HT1080 (cell line): ENCODE data around the gene MBD6. TPM values are rescaled to one million over a fixed set of nuclear protein-coding genes. Genes with fewer than 3 reads are reported as not detected.
A peak's percentile ranks its signal among the peaks of the same experiment; 100 is the strongest.
"Not testable (repeated sequence)": the region's sequence is repeated elsewhere in the genome, so short reads cannot be mapped to it uniquely, and the experiment has no call there.

ENCODE experiments used
- DNase-seq: peaks from one replicate; pipeline ENCODE4 v3.0.0-alpha.2; 2015; ENCODE audit warnings: low read depth
- total RNA-seq: library from RNA; depleted of rRNA; stranded (reverse); fragments of >200 nt; shearing (Covaris generic); gene quantifications from 2 replicates; pipeline ENCODE4 v1.2.3, GENCODE V29; 2014

MBD6 gene
- total RNA-seq, 1 experiment from 2014 or later = 9.5 TPM

DNA sequence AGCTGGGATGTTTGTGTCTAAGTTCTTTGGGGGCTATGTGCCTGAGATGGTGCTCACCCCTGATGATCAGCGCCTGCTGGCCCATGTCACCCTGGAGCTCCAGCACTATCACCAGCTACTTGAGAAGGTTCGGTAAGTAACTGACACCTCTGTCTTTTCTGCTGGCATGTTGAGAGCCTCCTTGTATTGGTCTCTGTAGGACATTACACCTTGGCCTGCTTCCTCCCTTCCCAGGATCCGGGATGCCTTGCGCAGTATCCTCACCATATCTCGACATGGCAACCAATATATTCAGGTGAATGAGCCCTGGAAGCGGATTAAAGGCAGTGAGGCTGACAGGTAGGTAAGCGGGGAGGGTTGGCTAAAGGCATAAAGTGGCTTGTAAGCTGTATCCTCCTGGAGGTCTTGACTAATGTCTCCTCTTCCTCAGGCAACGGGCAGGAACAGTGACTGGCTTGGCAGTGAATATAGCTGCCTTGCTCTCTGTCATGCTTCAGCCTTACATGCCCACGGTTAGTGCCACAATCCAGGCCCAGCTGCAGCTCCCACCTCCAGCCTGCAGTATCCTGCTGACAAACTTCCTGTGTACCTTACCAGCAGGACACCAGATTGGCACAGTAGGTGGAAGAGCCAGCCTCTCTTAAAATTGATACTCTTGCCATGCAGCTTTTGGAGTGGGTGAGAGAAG, 7.8 kb upstream of the MBD6 start:
- no peak for DNase-seq

DNA sequence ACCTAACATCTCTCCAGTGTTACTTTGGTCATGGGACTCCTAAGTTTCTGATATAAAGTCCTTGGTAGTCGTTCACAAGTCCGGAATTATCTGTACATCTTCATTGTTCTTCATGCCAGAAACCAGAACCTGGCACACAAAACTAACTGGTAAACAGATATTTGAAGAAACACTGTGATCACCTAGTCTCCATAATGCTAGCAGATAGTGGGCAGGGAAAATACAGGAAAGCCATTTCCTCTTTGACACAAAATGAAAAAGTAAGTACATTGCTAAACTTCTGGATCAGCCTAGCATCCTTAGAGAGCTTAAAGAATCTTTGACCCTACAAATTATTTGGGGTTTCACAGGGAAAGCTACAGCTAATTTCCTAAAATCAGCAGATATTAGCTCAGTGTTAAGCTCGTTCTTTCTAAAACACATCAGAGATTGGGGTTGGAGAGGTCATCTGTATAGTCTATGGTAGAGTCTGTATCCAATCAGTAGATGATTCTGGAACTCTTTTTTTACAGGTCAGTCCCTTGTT, 7.2 kb upstream of the MBD6 start:
- DNase-seq = no peak

DNA sequence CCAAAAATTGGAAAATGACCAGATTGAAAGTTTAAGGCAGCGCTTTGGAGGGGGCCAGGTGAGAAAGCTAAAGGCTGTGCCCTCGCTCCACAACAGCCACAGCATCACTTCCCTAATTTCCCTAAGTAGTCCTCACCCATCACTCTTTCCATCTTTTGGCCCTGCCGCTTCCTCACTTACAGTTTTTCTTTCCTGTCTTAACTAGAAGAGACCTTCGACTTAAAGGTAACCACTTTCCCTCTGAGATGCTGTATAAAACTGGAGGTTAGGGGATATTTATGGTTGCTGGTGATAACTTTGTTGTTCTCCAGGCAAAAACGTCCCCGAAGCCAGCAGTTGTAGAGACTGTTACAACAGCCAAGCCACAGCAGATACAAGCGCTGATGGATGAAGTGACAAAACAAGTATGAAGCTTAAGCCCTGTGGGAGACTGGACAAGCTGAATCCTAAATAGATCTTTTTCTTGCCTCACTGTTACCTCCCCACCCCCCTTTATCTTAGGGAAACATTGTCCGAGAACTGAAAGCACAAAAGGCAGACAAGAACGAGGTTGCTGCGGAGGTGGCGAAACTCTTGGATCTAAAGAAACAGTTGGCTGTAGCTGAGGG, 6.6 kb upstream of the MBD6 start:
- no peak for DNase-seq

DNA sequence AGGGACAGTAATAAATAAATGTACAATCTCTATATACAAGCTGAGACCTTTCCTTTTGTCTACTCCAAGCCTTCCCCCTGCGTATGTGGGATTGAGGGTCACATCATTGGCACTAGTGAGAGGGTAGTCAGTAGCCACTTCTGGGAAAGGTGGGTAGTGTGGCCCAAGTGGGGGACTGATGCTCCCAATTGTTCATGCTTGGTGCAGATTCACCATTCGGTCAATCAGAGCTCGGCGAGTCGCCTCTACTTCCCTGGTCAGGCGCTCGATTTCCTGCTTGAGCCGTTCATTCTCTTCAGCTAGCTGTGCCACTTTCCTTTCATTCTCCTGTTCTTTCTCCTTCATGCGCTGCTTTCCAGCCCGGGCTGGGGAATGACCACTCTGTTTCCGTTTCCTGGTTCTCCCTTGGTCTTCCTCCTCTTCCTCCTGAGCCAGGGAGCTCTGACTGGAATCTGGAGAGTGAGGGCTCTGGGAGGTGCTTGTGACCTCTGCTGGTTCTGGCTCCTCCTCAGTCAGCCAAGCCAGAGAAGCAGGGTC, 5.9 kb upstream of the MBD6 start:
- no peak for DNase-seq

DNA sequence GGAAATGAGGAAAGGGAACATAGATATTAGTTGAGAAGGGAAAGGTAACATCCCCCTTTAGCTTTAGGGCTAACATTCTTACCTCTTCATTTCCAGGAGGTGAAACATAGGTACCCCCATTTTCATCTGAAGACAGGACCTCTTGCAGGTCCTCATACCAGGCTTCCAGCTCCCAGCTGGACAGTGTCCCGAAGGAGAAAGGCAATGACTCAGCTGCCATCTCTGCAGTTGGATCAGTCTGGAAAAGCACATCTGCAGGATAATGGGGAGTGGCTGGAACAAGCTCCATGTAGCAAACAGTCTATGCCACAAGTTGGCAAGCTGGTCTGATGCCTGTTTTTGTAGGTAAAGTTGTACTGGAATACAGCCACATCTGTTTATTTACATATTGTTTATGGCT, 5.4 kb upstream of the MBD6 start:
- peak; percentile 46 for DNase-seq

DNA sequence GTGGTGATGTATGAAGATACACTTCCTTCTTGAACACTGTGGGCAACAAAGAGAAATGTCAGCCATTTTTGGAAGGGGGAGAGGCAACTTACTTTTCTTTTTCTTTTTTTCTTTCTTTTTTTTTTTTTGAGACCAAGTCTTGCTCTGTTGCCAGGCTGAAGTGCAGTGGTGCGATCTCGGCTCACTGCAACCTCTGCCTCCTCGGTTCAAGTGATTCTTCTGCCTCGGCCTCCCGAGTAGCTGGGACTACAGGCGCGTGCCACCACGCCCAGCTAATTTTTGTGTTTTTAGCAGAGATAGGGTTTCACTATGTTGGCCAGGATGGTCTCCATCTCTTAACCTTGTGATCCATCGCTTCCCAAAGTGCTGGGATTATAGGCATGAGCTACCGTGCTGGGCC, 4.9 kb upstream of the MBD6 start:
- not testable (repeated sequence) for DNase-seq

DNA sequence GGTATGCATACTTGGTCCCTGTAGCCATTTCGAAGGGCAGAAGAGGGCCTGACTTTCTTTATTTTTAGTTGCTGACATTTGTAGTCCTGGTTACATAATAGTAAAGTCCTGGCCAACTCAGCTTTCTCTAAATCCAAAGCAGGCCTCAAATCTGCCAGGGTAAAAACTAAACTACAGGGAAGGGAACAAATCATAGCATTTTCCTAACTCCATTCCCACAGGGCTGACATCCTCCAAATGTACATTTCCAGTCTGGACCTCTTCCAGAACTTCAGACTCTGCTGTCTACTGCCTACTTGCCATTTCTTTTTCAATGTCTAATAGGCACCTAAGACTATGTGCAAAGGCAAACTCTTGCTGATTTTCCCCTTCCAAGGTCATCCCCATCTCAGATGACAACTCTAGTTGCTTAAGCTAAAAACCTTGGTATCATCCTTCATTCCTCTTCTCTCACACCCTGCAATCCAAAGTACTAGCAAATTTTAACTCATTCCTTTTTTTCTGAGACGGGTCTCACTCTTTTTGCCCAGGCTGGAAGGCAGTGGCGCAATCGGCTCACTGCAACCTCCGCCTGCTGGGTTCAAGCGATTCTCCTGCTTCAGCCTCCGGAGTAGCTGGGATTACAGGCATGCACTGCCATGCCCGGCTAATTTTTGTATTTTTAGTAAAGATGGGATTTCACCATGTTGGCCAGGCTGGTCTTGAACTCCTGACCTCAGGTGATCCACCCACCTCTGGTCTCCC, 4.3 kb upstream of the MBD6 start:
- no peak for DNase-seq

DNA sequence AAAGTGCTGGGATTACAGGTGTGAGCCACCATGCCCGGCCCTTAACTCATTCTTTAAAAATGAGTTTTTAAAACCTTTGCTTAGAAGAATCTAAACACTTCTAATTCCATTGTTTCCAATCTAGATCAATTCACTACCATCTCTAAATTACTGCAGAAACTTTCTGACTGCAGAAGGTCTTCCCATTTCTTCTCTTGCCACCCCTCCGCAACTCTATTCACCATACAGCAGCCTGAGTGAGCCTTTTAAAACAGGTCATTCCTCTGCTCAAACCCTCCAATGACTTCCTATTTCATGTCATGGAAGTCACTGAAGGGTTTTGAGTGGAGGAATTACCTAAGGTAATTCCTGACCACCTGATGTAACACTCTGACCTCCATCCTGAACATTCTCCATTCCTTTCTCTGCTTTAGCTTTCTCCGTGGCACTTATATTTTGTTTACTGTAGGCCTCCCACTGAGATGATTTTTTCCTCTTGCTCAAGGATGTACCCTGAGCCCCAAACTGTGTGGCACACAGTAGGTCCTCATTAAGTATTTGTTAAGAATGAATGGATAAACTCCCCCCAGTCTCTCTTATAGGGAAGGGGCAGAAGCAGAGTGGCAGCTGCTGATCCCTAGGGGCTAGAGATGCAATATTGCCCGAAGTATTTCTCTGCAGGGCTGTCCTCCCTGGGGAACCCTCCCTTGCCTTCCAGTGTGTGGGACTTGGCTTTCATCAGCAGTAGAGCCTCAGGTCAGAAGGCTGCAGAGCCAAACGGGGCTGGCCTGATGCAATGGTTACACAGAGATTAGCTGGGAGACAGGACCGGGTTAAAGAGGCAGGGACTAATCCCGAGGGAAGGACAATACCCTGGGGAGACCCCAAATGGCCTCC, 3.5 kb upstream of the MBD6 start:
- DNase-seq = no peak

DNA sequence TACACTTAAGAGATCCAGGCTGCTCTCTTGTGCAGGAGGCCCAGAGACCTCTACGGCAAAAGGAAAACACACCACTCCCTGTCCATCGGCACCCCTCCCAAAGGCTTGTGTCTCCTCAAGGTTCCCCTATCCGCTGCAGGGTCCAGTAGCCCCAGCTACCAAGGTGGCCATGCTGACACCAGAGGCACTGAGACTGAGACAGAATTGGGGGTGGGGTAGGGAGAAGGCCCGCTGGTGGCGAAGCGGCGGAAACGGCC, 2.9 kb upstream of the MBD6 start:
- DNase-seq = peak; percentile 37

DNA sequence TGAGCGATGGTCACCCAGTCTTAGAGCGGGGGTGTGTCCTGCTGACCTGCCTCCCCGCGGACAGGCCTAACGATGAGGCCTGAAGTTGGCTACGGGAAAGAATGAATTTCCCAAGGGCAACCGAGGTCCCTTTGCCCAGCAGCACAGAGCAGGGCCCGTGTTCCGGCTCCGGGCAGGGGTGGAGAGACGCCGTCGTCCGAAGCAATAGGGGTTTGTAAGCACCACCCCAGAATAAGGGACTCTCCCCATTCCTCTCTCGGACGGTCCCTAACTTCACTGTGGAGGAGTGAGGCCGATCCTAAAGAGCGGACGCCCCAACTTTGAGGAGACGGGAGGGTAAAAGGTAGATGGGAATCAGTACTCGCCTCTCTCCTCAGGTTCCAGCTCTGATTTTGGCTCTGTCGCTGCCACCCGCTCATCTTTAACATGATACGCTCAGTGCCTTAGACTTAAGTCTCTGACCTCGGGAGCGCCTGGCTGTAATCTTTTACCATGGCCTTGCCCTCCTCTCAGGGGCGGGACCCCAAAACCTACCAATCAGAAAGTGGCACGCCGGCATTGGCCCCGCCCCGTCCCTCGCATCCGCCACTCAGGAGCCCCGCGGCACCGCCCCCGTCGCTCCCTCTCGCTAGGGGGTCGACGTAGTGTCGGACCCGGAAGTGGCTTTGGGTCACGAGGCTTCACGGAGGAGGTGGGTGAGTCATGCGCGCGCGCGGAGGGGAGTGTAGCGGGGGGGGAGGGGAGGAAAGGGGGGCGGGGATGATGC, 2.4 kb upstream of the MBD6 start, which contains the start of gene DDIT3:
Gene DDIT3, minus strand, starts transcription at position 462 of the 766 bp plus-strand sequence. CDS start 3,108 bp downstream, outside the sequence.
- DNase-seq = peak; percentile 97

DNA sequence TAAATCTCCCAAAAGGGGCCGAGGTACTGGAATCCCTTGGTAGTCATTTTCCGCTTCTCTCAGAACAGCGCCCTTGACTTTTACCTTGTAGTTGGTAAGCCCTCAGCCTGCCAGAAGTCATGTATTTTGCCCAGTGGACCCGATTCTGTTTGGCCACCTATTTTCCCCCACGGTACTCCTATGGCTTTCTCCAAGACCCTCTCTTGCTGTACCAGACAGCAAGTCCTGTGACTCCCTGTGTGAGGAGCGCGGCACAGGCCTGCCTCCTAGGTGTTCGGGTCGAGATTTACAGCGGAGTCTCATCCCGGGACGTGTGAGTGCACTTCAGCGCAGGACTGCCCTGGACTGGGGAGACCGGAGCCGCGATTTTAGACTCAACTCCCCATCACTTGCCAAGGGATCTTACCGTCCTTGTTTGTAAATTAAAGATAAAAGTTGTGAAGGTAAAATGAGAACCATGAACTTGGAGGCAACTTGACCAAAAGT, 1.1 kb upstream of the MBD6 start:
- DNase-seq = no peak

DNA sequence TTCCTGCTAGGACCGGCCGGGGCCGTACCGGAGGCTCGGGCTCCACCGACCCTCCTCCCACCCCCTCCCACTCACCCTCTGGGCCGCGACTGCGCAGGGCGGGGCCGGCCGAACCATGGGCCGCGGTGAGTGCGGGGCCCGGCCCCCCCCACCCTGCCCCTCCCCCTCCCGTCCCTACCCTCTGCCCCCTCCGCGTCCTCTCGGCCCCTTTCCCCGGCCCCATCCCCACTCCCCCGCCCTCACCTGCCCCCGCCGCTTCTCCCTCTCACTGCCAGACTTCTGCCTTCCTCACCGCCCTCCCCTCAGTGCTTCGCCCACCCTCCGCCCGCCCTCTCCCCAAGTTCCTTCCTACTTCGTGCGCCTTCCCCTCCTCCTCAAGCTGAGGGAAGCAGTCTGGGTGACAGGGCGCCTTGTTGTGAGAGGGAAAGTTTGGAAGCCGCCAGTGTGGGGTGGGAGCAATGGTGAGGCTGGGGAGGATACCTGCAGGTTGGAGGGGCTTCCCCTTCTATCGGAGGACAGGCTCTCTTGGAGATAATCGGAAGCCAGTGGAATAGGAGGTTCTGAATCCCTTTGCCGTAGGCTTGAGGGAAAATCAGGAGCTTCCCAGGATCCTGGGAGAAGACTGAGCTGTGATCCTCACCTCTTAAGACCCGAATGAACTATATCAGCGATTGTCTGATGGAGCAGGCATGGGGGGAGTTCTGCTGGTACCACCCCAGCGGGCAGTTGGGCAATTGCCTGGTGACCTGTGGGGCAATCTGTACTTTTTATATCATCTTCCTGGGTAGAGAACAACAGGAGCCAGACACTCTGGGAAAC, 472 bp downstream of the MBD6 start:
- DNase-seq = peak; percentile 23

DNA sequence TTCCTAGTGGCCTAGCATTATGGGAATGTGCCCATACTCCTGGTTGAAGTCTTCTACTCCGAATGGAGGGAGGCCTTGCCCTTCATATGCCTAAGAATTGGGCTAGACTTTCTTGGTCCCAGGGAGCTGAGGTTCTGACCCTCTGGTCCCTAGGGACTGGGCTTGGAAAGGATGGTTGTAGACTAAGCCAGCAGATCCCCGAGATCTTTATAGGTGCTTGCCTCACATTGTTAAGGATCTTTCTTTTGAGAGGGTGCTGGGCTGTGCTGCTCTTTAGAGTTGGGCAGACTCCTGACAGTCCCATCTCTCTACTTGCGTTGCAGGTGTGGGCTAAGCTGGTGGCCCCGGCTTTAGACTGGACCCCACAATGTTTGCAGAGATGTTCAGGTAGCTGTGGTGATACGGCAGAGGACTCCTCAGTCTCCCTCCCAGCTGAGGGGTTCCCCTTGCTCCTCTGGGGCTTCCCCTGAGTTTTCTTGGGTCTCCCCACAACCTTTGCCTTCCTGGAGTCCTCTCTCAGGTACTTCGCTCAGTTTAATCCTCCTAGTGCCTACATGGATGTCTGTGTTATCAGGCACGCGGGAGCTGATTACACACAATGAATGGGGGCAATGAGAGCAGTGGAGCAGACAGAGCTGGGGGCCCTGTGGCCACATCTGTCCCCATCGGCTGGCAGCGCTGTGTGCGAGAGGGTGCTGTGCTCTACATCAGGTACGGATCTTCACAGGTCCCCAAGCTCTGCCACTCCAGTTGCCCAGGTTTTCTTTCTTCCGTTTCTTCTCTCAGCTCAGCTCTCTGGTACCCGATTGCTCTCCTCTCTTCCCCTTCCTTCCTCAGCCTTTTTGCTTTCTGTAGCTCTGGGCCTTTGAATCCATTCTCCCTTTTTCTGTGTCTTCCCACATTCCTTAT, 1.3 kb downstream of the MBD6 start:
- no peak for DNase-seq

DNA sequence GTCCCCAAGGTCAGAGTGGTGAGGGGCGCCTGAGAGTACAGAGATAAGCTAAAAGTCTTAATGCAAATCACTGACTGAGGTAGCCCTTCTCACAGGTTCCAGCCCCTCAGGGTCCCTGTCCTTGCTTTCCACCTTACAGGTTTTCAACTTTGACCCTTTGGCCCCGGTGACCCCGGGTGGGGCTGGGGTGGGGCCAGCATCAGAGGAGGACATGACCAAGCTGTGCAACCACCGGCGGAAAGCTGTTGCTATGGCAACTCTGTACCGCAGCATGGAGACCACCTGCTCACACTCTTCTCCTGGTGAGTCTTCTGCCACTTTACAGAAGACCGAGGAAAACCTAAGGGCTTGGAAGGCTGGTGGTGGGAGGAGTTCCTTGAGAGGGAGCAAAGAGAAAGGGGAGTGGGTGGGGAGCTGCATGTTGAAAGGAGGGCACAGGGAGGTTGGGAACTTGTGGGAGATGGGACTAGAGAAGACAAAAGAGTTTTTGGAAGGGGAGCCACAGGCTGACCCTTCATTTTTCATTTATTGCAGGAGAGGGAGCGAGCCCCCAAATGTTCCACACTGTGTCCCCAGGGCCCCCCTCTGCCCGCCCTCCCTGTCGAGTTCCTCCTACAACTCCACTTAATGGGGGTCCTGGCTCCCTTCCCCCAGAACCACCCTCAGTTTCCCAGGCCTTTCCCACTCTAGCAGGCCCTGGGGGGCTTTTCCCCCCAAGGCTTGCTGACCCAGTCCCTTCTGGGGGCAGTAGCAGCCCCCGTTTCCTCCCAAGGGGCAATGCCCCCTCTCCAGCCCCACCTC, 2.4 kb downstream of the MBD6 start:
- no peak for DNase-seq

DNA sequence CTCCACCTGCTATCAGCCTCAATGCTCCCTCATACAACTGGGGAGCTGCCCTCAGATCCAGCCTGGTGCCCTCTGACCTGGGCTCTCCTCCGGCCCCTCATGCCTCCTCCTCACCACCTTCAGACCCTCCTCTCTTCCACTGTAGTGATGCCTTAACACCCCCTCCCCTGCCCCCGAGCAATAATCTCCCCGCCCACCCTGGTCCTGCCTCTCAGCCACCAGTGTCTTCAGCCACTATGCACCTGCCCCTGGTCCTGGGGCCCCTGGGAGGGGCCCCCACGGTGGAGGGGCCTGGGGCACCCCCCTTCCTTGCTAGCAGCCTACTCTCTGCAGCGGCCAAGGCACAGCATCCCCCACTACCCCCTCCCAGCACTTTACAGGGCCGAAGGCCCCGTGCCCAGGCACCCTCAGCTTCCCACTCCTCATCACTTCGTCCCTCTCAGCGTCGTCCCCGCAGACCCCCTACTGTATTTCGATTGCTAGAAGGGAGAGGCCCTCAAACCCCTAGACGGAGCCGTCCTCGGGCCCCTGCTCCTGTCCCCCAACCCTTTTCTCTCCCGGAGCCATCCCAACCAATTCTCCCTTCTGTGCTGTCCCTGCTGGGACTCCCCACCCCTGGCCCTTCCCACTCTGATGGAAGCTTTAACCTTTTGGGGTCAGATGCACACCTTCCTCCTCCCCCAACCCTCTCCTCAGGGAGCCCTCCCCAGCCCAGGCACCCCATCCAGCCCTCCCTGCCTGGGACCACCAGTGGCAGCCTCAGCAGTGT, 3.2 kb downstream of the MBD6 start:
- no peak for DNase-seq

DNA sequence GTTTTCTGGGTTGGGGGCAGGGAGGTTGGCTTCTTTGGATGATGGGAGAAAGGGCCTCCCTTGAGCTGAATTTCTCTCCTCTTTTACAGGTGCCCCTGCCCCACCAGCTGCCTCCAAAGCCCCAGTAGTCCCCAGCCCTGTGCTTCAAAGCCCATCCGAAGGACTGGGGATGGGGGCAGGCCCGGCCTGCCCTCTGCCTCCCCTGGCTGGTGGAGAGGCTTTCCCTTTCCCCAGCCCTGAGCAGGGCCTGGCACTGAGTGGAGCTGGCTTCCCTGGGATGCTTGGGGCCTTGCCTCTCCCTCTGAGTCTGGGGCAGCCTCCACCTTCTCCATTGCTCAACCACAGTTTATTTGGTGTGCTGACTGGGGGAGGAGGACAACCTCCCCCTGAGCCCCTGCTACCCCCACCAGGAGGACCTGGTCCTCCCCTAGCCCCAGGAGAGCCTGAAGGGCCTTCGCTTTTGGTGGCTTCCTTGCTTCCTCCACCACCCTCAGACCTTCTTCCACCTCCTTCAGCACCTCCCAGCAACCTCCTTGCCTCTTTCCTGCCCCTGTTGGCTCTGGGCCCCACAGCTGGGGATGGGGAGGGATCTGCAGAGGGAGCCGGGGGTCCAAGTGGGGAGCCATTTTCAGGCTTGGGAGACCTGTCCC, 4.0 kb downstream of the MBD6 start:
- DNase-seq = no peak
